ENCODE data around the gene SLC25A30.

DNA sequence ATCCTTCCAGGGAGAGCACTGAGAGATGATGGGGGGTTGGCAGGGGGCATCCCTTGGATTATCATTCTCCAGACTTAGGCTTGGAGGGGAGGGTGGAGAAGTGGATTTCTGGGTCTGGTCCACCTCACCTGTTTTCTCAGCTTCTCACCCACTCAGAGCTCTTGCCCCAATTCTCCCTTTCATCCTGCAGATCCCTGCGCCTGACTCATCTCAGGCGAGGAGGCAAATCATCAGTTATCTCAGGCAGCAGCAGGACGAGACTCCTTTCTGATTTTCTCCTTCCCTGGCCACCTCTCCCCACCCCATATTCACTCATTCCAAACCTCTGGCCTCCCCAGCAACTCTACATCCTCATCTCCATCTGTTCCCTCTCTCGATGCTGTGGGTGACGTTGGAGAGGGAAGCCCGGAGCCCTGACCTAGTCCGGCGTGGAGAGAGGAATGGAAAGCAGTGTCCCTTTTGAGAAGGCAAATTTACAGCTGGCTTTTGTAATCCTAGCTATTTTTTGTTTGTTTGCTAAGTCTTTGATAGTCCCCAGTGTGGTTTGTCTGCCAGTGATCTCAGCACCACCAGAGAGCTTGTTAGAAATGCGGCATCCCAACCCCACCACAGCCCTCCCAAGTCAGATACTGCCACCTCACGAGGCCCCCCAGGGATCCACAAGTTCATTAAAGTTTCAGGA, 53.2 kb downstream of the SLC25A30 start:
- TF ChIP-seq, protein P1, sequence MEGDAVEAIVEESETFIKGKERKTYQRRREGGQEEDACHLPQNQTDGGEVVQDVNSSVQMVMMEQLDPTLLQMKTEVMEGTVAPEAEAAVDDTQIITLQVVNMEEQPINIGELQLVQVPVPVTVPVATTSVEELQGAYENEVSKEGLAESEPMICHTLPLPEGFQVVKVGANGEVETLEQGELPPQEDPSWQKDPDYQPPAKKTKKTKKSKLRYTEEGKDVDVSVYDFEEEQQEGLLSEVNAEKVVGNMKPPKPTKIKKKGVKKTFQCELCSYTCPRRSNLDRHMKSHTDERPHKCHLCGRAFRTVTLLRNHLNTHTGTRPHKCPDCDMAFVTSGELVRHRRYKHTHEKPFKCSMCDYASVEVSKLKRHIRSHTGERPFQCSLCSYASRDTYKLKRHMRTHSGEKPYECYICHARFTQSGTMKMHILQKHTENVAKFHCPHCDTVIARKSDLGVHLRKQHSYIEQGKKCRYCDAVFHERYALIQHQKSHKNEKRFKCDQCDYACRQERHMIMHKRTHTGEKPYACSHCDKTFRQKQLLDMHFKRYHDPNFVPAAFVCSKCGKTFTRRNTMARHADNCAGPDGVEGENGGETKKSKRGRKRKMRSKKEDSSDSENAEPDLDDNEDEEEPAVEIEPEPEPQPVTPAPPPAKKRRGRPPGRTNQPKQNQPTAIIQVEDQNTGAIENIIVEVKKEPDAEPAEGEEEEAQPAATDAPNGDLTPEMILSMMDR (IDR thresholded peaks at IDR 0.05; ENCODE audit: low read length), result no peak
- no peak for TF ChIP-seq EZH2 (IDR thresholded peaks at IDR 0.05; ENCODE audit: borderline replicate concordance, low read length)

Data from OCI-LY1 (cell line).